DMS153 treated with DMSO at 0.1 percent for 48 hours (cell line): Measurements from ENCODE around the gene KCNQ1.

Source experiments
- DNase-seq: peaks from one replicate; lab custom pipeline; 2025; ENCODE audit not compliant: unreplicated experiment; lab: John Stamatoyannopoulos, UW

Gene KCNQ1

DNA sequence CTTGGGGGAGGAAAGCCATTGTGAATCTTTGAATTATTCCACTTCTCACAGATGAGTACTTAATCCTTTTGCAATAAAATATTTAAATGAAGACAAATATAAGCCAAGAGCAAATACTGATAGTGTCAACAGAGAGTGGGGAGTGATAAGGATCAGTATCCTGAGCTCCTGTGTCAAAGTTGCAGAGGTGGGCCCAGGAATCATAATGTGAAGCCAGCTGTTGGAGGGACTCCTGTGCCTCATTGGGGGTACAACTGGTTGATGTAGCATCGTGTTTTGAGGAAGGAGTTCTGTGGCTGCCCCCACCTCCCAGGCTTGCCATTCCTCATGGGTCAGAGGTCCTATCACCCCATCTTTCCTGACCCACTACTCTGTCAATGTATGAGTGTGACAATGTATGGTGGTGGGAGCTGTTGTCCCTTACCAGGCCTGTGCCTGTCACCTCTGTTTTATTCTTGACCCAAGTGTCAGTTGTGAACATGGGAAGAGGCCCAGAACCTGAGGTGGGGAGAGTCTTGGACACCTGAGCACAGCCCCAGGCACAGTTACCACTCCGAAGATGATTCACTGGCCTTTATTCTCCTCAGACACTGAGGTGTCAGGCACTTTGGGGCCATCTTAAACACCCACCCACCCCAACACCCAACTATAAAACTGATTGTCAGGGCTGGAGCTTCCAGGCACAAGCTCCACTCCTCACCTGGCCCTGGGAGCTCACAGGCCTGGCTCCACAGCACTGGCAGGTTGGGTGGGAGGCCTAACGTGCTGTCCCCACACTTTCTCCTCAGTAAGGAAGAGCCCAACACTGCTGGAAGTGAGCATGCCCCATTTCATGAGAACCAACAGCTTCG is 216.6 kb downstream of the KCNQ1 start:
- DNase-seq, result no peak

GRCh38 chr11:2662024-2662312 is 217.2 kb downstream of the KCNQ1 start:
- no peak for DNase-seq

DNA sequence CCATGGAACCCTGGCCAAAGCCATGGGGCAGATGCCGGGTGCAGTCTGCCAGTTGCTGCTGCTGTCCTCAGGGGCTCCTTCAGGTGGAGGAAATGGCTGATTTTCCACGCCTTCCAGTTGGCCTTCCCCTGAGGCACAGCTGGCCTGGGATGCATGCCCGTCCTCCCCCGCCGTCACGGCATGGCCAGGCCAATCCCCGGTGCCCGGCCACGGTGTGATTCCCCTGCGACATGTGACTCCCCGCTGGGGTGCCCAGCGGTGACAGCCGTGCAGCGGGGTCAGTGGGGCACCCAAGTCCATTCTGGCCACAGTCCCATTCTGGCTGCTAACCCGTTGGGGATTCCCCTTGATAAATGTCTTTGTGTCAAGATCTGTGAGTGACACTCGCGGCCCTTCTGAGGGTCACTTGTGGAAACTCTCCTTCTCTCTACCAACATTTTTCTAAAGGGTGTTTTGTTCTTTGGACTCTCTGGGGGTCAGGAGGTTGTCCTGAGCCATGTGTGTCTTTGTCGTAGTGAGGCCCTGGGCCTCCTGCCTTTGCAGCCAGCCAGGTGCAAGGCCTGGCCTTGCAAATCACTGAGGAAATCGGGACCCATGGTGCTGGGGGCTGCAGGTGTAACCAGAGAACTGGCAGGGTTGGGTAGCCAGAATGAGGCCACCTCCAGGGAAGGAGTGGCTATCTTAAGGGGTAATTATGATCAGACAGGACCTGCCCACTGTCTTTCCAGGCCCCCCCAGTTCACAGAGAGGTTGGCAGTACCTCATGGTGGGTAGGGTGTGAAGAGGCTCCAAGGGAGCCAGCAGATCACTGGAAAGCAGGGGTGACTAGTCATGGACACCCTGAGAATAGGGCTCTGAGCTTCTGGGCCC is 217.9 kb downstream of the KCNQ1 start:
- no peak for DNase-seq

DNA sequence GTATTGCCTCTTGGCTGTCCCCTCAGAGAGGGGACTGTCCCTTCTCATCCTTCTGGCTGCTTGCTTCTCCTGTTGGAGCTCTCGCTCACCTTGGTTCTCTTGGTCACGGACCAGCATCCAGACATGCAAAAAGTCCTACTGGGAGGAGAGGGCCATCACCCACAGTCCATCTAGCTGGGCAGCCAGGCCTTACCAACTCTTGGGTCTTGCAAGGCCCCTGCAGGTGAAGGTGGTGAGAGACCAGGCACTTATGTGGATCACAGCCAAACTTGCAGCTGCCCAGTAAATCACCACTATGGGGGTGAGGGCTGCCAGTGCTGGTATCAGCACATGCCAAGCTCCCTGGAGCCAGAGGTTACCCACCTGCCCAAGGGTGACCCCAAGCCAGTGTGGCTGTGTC is 218.7 kb downstream of the KCNQ1 start:
- DNase-seq, result no peak

DNA sequence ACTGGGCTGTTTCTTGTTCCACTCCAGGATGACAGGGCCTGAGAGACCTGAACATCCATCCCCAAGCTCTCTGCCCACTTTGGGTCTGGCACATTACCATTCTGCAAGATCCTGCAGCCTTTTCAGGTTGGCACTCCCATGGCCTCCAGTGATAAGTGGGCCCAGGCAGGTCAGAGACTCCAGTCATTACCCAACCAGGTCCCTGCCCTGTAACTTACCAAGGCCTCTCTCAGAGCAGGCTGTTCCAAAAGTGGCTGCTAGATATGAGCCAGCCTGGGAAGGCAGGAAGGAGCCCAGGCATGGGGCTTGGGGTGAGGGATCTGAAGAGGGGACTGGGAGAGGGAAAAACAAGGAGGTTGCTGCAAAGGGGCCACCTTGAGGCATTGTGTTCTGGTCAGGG is 219.1 kb downstream of the KCNQ1 start:
- DNase-seq, result no peak

- DNase-seq, result no peak
Measured at GRCh38 chr11:2664376-2664775, 219.6 kb downstream of the KCNQ1 start.

- DNase-seq, result no peak
Measured at GRCh38 chr11:2664791-2665525, 220.2 kb downstream of the KCNQ1 start.

DNA sequence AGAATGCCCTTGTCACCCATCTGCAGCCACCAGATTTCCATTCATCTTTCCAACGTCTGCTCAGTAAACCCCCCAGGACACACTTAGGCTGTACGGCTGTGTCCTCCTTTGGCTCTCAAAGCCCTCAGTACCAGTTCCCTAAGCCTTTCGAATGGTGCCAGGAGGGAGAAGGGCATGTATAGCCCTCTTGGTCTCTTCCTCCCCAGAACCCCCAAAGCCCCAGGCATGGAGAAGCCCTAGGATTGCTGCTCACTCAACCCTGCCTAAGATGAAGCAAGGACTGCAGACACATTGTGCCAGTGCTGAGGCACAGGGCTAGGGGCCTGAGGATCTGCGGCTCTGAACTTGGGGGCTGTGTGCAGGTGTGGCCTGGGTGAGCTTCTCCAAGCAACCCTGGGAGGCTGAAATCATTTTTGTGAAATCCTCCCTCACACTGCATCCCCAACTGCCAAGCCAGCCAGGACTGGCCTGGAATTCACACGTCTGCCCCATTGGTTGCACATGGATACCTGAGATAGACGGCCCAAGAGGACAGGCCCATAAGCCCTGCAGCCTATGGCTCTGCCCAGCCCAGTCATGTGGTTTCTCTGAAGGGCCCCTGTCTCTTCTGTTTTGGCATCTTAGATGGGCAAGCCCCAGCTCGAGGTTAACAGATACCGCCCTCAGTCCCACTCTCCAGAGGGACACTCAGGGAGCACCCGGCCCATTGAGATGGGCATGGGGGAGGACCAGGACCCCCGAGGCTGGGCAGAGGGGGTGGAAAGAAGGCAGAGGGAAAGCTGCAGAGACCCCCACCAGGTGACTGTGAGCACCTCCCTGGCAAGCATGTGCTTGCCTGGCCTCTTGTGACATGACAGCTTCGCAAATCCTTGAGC is 221.0 kb downstream of the KCNQ1 start:
- DNase-seq, result no peak

DNA sequence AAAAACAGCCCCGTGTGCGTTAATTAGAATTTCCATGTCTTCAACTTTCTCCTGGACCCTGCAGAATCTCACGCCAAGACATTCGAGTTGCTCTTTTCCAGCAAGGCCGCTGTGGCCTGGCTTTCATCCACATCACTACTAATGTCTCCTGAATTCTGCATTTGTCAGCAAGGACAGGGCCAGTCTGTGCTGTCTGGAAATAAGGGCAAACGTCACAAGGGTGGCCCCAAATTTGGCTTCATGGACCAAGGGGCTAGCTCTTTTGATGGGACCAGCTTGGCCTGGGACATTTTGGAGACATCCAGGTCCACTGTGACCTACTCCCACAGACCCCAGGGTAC is 221.6 kb downstream of the KCNQ1 start:
- DNase-seq, result no peak

DNA sequence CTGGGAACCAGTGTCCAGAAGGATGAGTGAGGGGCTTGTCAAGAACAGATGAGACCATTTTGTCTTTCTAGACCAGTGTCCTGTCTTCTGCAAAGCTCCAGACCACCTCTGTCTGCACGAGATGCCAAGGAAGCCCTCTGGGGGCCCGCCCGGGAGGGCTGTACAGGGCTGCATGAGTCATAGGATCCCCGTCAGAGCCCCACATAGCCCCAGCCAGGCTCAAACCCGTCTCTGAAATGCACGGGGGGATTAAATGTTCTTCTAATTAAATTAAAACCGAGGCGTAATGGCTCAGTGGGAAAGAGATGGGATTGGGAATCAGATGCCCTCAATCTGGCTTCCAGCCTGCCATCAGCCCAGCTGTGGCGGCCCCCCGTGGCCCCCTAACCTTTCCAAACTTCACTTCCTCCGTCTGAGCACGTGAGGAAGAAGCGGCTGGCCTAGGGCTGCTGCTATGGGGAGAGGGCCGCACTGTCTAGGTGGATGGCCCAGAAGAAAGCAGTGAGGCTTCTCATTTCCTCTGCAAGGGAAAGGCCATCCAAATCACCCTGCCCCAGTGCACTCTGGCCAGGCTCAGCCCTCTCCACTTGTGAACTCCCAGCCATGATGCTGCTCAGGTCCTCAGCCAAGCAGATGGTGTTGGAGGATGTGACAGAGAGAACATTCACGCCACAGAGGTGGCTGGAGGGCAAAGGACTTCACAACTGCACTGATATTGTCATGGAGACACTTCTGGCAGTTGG is 222.2 kb downstream of the KCNQ1 start:
- DNase-seq, result no peak

- no peak for DNase-seq
Measured at GRCh38 chr11:2667940-2668339, 223.1 kb downstream of the KCNQ1 start.

- DNase-seq, result no peak
Measured at GRCh38 chr11:2668876-2669275, 224.1 kb downstream of the KCNQ1 start.

DNA sequence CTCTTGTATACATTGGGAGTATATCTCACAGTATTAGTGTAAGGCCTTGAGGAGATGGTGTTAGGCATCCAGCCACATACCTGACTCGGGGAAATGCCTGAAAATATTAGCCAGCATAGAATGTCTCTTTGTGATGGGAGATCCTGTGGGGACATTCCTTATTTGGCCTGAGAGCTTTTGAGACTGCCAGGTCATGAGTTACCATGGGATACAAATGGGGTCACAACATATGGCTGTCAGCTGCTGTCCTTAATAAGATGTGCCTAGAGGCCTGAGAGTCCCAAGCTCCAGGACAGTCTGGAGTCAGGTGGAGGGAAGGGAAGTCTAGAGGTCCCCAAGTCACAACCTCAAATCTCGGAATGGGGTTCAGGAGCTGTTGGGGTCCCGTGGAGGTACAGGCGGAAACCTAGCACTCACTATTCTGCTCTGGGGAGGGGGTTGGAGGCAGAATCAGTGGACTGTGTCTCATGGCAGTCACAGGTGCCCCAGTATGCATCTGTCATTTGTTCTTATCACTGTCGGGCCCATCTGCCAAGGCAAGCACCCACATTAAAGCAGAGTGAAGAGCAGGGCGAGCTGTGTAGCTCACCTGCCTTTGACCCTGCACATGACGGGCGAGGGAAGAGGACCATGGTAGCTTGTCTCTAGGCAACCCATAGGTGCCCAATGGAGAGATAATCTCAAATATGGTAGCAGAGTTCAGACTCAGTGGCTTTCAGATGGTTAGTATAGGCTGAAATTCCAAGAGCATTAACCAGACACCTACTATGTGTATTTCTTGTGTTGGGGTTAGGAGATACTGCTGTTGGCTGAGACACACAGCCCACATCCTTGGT is 225.0 kb downstream of the KCNQ1 start:
- DNase-seq, result no peak

GRCh38 chr11:2670541-2671100 is 225.8 kb downstream of the KCNQ1 start:
- DNase-seq, result no peak

GRCh38 chr11:2671748-2672147 is 226.9 kb downstream of the KCNQ1 start:
- DNase-seq, result no peak

DNA sequence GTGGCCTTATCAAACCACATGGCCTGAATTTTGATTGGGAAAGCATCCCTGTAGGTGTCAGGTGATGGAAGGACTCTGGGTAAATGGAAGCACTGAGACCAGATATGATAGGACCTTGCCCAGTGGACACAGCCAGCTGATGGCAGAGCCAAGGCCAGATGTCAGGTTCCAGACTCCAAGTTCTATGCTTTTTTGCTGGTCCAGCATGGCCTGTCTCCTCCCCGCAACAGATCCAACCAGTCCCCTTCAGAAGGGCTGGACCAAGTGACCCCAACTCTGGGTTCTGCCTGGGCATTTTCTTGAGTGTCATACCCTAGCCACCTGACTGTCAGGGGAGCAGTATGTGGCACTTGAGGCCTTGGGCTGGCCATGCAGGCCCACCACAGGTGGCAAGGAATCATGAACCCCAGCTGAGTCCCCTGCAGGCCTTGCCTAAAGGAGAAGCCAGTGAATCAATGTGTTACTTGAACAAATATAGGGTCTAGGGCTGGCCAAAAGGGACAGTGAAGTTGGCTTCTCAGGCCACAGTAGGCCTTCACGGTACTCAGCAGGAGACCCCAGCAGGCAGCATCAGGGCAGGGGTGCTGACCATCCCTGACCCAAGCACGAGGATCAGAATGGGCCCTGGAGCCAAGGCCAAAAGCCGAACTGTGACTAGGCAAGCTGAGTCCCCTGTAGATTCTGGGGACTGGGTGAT is 227.9 kb downstream of the KCNQ1 start:
- no peak for DNase-seq

- DNase-seq, result no peak
Measured at GRCh38 chr11:2673250-2673610, 228.4 kb downstream of the KCNQ1 start.

GRCh38 chr11:2673871-2674471 is 229.2 kb downstream of the KCNQ1 start:
- DNase-seq, result no peak
